Loucy (cell line): ENCODE results near the gene USP8.

Source experiments
- H2AFZ ChIP-seq: fragments of 200-600 bp; sonication (generic); 2 replicates; pipeline ENCODE4 v1.6.0; 2016; ENCODE audit warnings: antibody characterized with exemption, mild to moderate bottlenecking, low read length, moderate library complexity
- H3F3A ChIP-seq: fragments of 200-600 bp; 2 replicates; pipeline ENCODE4 v1.6.0; 2016; ENCODE audit warnings: antibody characterized with exemption, low read depth, mild to moderate bottlenecking
- H3K27me3 ChIP-seq: fragments of 200-600 bp; sonication (generic); 2 replicates; pipeline ENCODE4 v1.6.1; 2014; ENCODE audit warnings: low read length, mild to moderate bottlenecking; ENCODE audit not compliant: insufficient read depth, poor library complexity, severe bottlenecking
- H3K36me3 ChIP-seq: fragments of 200-600 bp; sonication (generic); 2 replicates; pipeline ENCODE4 v1.6.1; 2016; ENCODE audit warnings: low read length; ENCODE audit not compliant: insufficient read depth
- H3K4me1 ChIP-seq: fragments of 200-600 bp; sonication (generic); 2 replicates; pipeline ENCODE4 v1.5.1; 2014; ENCODE audit warnings: low read length, mild to moderate bottlenecking; ENCODE audit not compliant: insufficient read depth, poor library complexity, severe bottlenecking
- H3K4me2 ChIP-seq: fragments of 200-600 bp; sonication (generic); 2 replicates; pipeline ENCODE4 v1.6.0; 2014; ENCODE audit warnings: antibody characterized with exemption, low read length, low read depth, mild to moderate bottlenecking; ENCODE audit not compliant: poor library complexity, severe bottlenecking
- H3K4me3 ChIP-seq: fragments of 200-600 bp; sonication (generic); 2 replicates; pipeline ENCODE4 v1.5.1; 2014; ENCODE audit warnings: low read length, mild to moderate bottlenecking, mixed read lengths; ENCODE audit not compliant: poor library complexity, severe bottlenecking
- H3K79me2 ChIP-seq: fragments of 200-600 bp; sonication (generic); 2 replicates; pipeline ENCODE4 v1.6.1; 2014; ENCODE audit warnings: low read length; ENCODE audit not compliant: insufficient read depth
- H3K9ac ChIP-seq: fragments of 200-600 bp; sonication (generic); 2 replicates; pipeline ENCODE4 v1.6.0; 2014; ENCODE audit warnings: mild to moderate bottlenecking, low read depth, low read length, moderate library complexity; ENCODE audit not compliant: poor library complexity, severe bottlenecking
- H3K9me2 ChIP-seq: fragments of 200-600 bp; sonication (generic); replicated peaks from 2 replicates; pipeline ENCODE4 v1.6.1; 2016; ENCODE audit warnings: low read depth, low read length, mixed read lengths
- H3K9me3 ChIP-seq: fragments of 200-600 bp; sonication (generic); 2 replicates; pipeline ENCODE4 v1.6.1; 2014; ENCODE audit warnings: mild to moderate bottlenecking, antibody characterized with exemption, low read length, low read depth; ENCODE audit not compliant: insufficient read depth
- H4K20me1 ChIP-seq: fragments of 200-600 bp; sonication (generic); 2 replicates; pipeline ENCODE4 v1.6.0; 2014; ENCODE audit warnings: antibody characterized with exemption, low read length, mild to moderate bottlenecking; ENCODE audit not compliant: insufficient read depth, poor library complexity, severe bottlenecking
- EZH2phosphoT487 ChIP-seq: fragments of 200-600 bp; IDR thresholded peaks from 2 replicates; pipeline ENCODE4 v1.6.1; 2018; ENCODE audit warnings: antibody characterized with exemption, mild to moderate bottlenecking, moderate library complexity, borderline replicate concordance
- TF ChIP-seq, protein P1 (sequence below): fragments of 200-600 bp; sonication (generic); conservative IDR thresholded peaks from 2 replicates; pipeline ENCODE4 v1.5.1; 2014; ENCODE audit warnings: mild to moderate bottlenecking, antibody characterized with exemption, low read length

USP8 gene

DNA sequence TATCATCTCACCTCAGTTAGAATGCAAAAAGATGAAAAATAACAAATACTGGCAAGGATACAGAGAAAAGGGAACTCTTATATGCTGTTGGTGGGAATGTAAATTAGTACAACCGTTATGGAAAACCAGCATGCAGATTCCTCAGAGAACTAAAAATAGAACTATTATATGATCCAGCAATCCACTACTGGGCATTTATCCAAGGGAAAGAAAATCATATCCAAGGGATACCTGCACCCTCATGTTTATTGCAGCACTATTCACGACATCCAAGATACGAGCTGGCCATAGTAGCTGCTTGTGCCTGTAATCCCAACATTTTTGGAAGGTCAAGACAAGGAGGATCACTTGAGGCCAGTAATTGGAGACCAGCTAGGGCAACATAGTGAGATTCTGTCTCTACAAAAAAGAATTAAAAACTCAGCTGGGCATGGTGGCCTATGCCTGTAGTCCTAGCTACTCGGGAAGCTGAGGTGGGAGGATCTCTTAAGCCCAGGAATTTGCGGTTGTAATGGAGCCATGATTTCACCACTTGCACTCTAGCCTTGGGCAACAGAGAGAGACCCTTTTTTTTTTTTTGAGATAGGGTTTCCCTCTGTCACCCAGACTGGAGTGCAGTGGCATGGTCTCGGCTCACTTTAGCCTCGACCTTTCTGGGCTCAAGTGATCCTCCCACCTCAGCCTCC is 95.7 kb downstream of the USP8 start:
- Histone ChIP-seq H3K9me2 (no peaks in the 10 kb centered on the region), H3K27me3 (no peaks in the 10 kb centered on the region), H3K79me2 (no peaks in the 10 kb centered on the region), H3K9me3 (no peaks in the 10 kb centered on the region), H3K9ac (no peak overlapping the region), H3K4me2 (no peak overlapping the region), H3K4me3 (no peak overlapping the region), H2AFZ (no peak overlapping the region), H4K20me1 (no peaks in the 10 kb centered on the region), H3K4me1 (no peaks in the 10 kb centered on the region), H3K36me3 (no peaks in the 10 kb centered on the region), H3F3A (no peaks in the 10 kb centered on the region)
- TF ChIP-seq, protein P1, sequence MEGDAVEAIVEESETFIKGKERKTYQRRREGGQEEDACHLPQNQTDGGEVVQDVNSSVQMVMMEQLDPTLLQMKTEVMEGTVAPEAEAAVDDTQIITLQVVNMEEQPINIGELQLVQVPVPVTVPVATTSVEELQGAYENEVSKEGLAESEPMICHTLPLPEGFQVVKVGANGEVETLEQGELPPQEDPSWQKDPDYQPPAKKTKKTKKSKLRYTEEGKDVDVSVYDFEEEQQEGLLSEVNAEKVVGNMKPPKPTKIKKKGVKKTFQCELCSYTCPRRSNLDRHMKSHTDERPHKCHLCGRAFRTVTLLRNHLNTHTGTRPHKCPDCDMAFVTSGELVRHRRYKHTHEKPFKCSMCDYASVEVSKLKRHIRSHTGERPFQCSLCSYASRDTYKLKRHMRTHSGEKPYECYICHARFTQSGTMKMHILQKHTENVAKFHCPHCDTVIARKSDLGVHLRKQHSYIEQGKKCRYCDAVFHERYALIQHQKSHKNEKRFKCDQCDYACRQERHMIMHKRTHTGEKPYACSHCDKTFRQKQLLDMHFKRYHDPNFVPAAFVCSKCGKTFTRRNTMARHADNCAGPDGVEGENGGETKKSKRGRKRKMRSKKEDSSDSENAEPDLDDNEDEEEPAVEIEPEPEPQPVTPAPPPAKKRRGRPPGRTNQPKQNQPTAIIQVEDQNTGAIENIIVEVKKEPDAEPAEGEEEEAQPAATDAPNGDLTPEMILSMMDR: no peak
- no peak for TF ChIP-seq EZH2phosphoT487

GRCh38 chr15:50523851-50524251 is 99.6 kb downstream of the USP8 start:
- no peaks in the 10 kb centered on the region for H3K4me1 ChIP-seq
- H3K4me2 ChIP-seq: no peak overlapping the region
- H3F3A ChIP-seq: no peaks in the 10 kb centered on the region
- no peak overlapping the region for H2AFZ ChIP-seq
- H3K4me3 ChIP-seq: no peak overlapping the region
- TF ChIP-seq, protein P1: no peak
- no peak for TF ChIP-seq EZH2phosphoT487
- H3K27me3 ChIP-seq: no peaks in the 10 kb centered on the region
- no peaks in the 10 kb centered on the region for H3K79me2 ChIP-seq
- no peaks in the 10 kb centered on the region for H4K20me1 ChIP-seq
- H3K36me3 ChIP-seq: no peaks in the 10 kb centered on the region
- no peaks in the 10 kb centered on the region for H3K9me3 ChIP-seq
- H3K9ac ChIP-seq: no peak overlapping the region
- H3K9me2 ChIP-seq: no peaks in the 10 kb centered on the region

DNA sequence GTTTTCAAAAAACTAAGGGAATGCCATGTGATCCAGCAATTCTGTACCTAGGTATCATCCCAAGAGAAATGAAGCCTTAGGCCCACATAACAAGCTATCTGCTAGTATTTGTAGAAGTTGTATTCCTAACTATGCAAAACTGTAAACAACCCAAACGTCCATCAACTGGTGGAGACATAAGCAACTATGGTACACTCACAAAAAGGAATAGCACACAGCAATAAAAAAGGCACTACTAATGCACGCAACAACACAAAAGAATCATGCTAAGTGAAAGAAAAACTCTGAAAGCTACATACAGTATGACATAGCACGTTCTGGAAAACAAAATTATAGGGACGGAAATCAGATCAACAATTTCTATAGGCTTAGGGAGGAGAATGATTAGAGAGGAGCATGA is 107.0 kb downstream of the USP8 start:
- TF ChIP-seq, protein P1: no peak
- no peak for TF ChIP-seq EZH2phosphoT487
- no peaks in the 10 kb centered on the region for H4K20me1 ChIP-seq
- H3F3A ChIP-seq: no peaks in the 10 kb centered on the region
- H3K27me3 ChIP-seq: no peaks in the 10 kb centered on the region
- H3K4me1 ChIP-seq: peaks cover 8% of the 10 kb centered on the region
- no peak overlapping the region for H2AFZ ChIP-seq
- H3K4me3 ChIP-seq: no peak overlapping the region
- H3K9me3 ChIP-seq: no peaks in the 10 kb centered on the region
- no peaks in the 10 kb centered on the region for H3K36me3 ChIP-seq
- no peaks in the 10 kb centered on the region for H3K79me2 ChIP-seq
- H3K4me2 ChIP-seq: no peak overlapping the region
- no peaks in the 10 kb centered on the region for H3K9me2 ChIP-seq
- no peak overlapping the region for H3K9ac ChIP-seq
